Fibroblast of lung (primary cell): Measurements from ENCODE around the gene FXYD4.

Source experiments
- CTCF ChIP-seq, 2 donors: IDR thresholded peaks in 1 of 2; conservative IDR thresholded peaks in 1 of 2; 1 replicate in 1 of 2; 2 replicates in 1 of 2; pipeline ENCODE4 v1.5.1; 2011 to 2012; ENCODE audit warnings: low read length in 2 of 2, control low read depth in 1 of 2, inconsistent platforms in 1 of 2, low read depth in 1 of 2, mild to moderate bottlenecking in 1 of 2
- EZH2 ChIP-seq: IDR thresholded peaks from 2 replicates; pipeline ENCODE4 v1.5.1; 2012; ENCODE audit warnings: low read length, control low read depth, mild to moderate bottlenecking; ENCODE audit errors: missing control alignments

GRCh38 chr10:43354330-43354635 is 17.2 kb upstream of the FXYD4 start:
- TF ChIP-seq CTCF (conservative IDR thresholded peaks at IDR 0.05 in 1 of 2, IDR thresholded peaks at IDR 0.05 in 1 of 2; ENCODE audit: low read depth in 1 of 2, low read length in 2 of 2) (no peak), EZH2 (no peak)
